ENCODE results near the gene FOCAD.

GRCh38 chr9:20692554-20692953 is 8.5 kb downstream of the FOCAD start:
- TF ChIP-seq EZH2 (IDR thresholded peaks at IDR 0.05; ENCODE audit: insufficient read depth, poor library complexity, severe bottlenecking): no peak
- no peak for TF ChIP-seq EZH2phosphoT487 (IDR thresholded peaks at IDR 0.05; ENCODE audit: insufficient read depth, low read depth)

Data from GM23248 (cell line).